T-helper 1 cell treated with Interleukin-12 subunit alpha and Interleukin-12 subunit beta and Interleukin-4 antibody, amounts not matched to agents 30 μg/mL and 1 μg/mL, for 36 hours (primary cell): Measurements from ENCODE around the gene SLA2.
"Not testable (repeated sequence)": the region's sequence is repeated elsewhere in the genome, so short reads cannot be mapped to it uniquely, and the experiment has no call there.

Experiments used
- H3K27ac Mint-ChIP-seq: one replicate; pipeline ENCODE4 v1.8.0; 2021; ENCODE audit warnings: mild to moderate bottlenecking, mixed read lengths
- H3K27me3 Mint-ChIP-seq: one replicate; pipeline ENCODE4 v1.8.0; 2021; ENCODE audit warnings: low read depth, mixed read lengths
- H3K36me3 Mint-ChIP-seq: one replicate; pipeline ENCODE4 v1.8.0; 2021; ENCODE audit warnings: low read depth, mixed read lengths
- H3K4me1 Mint-ChIP-seq: one replicate; pipeline ENCODE4 v1.8.0; 2021; ENCODE audit warnings: low read depth, mixed read lengths
- H3K4me3 Mint-ChIP-seq: one replicate; pipeline ENCODE4 v1.8.0; 2021; ENCODE audit warnings: mild to moderate bottlenecking, moderate library complexity, mixed read lengths
- H3K9me3 Mint-ChIP-seq: one replicate; pipeline ENCODE4 v1.8.0; 2021; ENCODE audit warnings: mixed read lengths

SLA2 gene

DNA sequence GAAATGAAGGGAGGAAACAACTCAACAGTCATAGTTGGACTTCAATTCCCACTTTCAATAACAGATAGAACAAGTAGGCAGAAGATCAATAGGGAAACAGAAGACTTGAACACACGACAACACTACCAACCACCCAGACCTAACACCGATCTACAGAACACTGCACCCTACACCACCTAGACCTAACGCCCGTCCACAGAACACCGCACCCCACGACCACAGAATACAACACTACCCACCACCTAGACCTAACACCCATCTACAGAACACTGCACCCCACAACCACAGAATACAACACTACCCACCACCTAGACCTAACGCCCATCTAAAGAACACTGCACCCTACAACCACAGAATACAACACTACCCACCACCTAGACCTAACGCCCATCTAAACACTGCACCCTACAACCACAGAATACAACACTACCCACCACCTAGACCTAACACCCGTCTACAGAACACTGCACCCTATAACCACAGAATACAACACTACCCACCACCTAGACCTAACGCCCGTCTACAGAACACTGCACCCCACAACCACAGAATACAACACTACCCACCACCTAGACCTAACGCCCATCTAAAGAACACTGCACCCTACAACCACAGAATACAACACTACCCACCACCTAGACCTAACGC, 81.8 kb downstream of the SLA2 start:
- peaks cover 18% of the 10 kb centered on the region for H3K9me3 Mint-ChIP-seq
- H3K4me1 Mint-ChIP-seq, H3K27ac Mint-ChIP-seq, H3K36me3 Mint-ChIP-seq, H3K27me3 Mint-ChIP-seq, H3K4me3 Mint-ChIP-seq: not testable (repeated sequence)

DNA sequence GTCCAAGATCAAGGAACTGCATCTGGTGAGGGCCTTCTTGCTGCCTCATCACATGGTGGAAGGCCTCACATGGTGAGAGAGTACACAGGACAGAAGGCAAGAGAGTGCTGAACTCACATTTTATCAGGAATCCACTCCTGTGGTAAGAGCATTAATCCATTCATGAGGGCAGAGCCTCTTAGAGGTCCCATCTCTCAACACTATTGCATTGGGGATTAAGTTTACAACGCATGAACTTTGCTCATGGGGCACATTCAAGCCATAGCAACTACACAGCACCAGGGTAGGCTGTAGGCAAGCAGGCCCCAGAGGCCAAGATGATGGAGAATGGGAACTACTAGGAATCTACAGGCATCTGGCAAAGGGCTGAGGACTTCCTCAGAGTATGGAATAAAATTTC, 82.6 kb downstream of the SLA2 start:
- H3K4me1 Mint-ChIP-seq, result no peaks in the 10 kb centered on the region
- H3K4me3 Mint-ChIP-seq, result no peak overlapping the region
- H3K9me3 Mint-ChIP-seq, result peaks cover 18% of the 10 kb centered on the region
- H3K36me3 Mint-ChIP-seq, result peaks cover 3% of the 10 kb centered on the region
- no peak overlapping the region for H3K27ac Mint-ChIP-seq
- H3K27me3 Mint-ChIP-seq, result no peaks in the 10 kb centered on the region

DNA sequence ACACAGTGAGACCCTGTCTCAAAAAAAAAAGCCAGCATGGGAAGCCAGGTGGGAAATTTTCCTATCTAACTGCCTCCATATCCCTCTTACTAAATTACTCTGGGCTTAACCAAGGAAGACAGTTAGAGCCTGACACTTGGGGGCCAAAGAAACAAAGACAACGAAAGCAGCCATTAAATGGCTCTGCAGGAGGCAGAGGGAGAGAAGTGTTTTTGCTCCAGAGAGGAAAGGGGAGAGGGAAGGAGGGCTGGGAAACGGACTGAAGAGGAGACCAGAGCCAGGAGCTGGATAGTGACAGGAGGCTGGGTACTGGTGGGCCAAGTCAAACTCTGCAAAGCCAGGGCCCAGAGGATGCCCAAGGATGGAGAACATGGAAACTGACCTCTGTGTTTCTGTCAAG, 83.3 kb downstream of the SLA2 start:
- Mint-ChIP-seq H3K36me3 (peaks cover 3% of the 10 kb centered on the region), H3K27ac (no peak overlapping the region)

More for the DNA sequence above, 83.3 kb downstream of the SLA2 start:
- H3K4me1 Mint-ChIP-seq, result no peaks in the 10 kb centered on the region
- peaks cover 18% of the 10 kb centered on the region for H3K9me3 Mint-ChIP-seq
- H3K27me3 Mint-ChIP-seq, result no peaks in the 10 kb centered on the region
- no peak overlapping the region for H3K4me3 Mint-ChIP-seq
